ENCODE results near the gene SACS. TPM values are rescaled to one million over a fixed set of nuclear protein-coding genes. Genes with fewer than 3 reads are reported as not detected.

SACS gene
- total and polyA plus RNA-seq, 2 of the 8 experiments (the other 6 are each of a cell fraction or from before 2014, with no cell fraction given): 11.0 to 54.2 TPM

GRCh38 chr13:23443878-23444277, 10.4 kb upstream of the SACS start:
- no peaks in the 10 kb centered on the region for H3K23me2 ChIP-seq (ENCODE audit: low read depth, low read length)
- no peaks in the 10 kb centered on the region for H3K79me1 ChIP-seq (ENCODE audit: low read depth, low read length)
- H3K4me3 ChIP-seq (ENCODE audit: extremely low read depth in 1 of 4, insufficient read depth in 2 of 4, low read depth in 3 of 4, low read length in 4 of 4): no peak overlapping the region
- H3K79me2 ChIP-seq (ENCODE audit: control insufficient read depth in 1 of 2, insufficient read depth in 2 of 2, low read length in 2 of 2): no peaks in the 10 kb centered on the region
- no peak overlapping the region for H2BK5ac ChIP-seq (ENCODE audit: low read depth, low read length)
- no peaks in the 10 kb centered on the region for H3K36me3 ChIP-seq (ENCODE audit: control insufficient read depth in 2 of 4, insufficient read depth in 4 of 4, low read length in 3 of 4)
- no peak overlapping the region for H2BK15ac ChIP-seq (ENCODE audit: low read length)
- peak overlapping the region; percentile 38 for H2BK120ac ChIP-seq (replicated peaks; ENCODE audit: low read depth, low read length)
- H3K27me3 ChIP-seq (replicated peaks in 1 of 4; ENCODE audit: control insufficient read depth in 3 of 4, extremely low read depth in 1 of 4, insufficient read depth in 3 of 4, low read length in 3 of 4): no peaks in the 10 kb centered on the region
- ChIA-PET CTCF (ENCODE audit: partially characterized antibody) (interaction anchor here (0.7 kb wide), 1 partner anchor 25 kb away, joined by 3 read pairs; no protein-coding TSS in a partner anchor), POLR2A (ENCODE audit: partially characterized antibody) (no interaction called here)
- no peak for TF ChIP-seq KDM4A (IDR thresholded peaks at IDR 0.05; ENCODE audit: low read depth, low read length, severe bottlenecking)
- no peak for TF ChIP-seq EGR1 (IDR thresholded peaks at IDR 0.05; ENCODE audit: borderline replicate concordance, low read depth, low read length)
- no peak for TF ChIP-seq RAD21 (IDR thresholded peaks at IDR 0.05 in 1 of 2, conservative IDR thresholded peaks at IDR 0.05 in 1 of 2; ENCODE audit: low read depth in 2 of 2, low read length in 2 of 2)
- no peak for TF ChIP-seq HDAC2 (IDR thresholded peaks at IDR 0.05; ENCODE audit: borderline replicate concordance in 1 of 2, low read depth in 2 of 2, low read length in 2 of 2)
- no peak for TF ChIP-seq JUN (IDR thresholded peaks at IDR 0.05; ENCODE audit: low read depth, low read length)
- no peak for TF ChIP-seq GABPA (IDR thresholded peaks at IDR 0.05; ENCODE audit: borderline replicate concordance, insufficient read depth, low read length)
- no peak for TF ChIP-seq ASH2L (IDR thresholded peaks at IDR 0.05; ENCODE audit: low read length)
- no peak for TF ChIP-seq BRCA1 (IDR thresholded peaks at IDR 0.05; ENCODE audit: low read depth, low read length)
- TF ChIP-seq HDAC6 (IDR thresholded peaks at IDR 0.05; ENCODE audit: low read depth, low read length): no peak
- no peak for TF ChIP-seq SIRT6 (IDR thresholded peaks at IDR 0.05; ENCODE audit: low read length)
- TF ChIP-seq SIN3A (conservative IDR thresholded peaks at IDR 0.05 in 1 of 2, IDR thresholded peaks at IDR 0.05 in 1 of 2; ENCODE audit: low read depth in 1 of 2, low read length in 2 of 2): no peak
- no peak for TF ChIP-seq PHF8 (conservative IDR thresholded peaks at IDR 0.05; ENCODE audit: low read depth, low read length)
- H2BK12ac ChIP-seq (ENCODE audit: low read depth, low read length): no peak overlapping the region
- no peak overlapping the region for H3K4me2 ChIP-seq (ENCODE audit: insufficient read depth in 1 of 2, low read depth in 2 of 2, low read length in 2 of 2)
- H3K4ac ChIP-seq (replicated peaks; ENCODE audit: insufficient read length, low read depth, low read length): no peak overlapping the region
- no peaks in the 10 kb centered on the region for H3K9me3 ChIP-seq (ENCODE audit: insufficient read depth in 2 of 2, low read depth in 1 of 2, low read length in 1 of 2)
- no peak overlapping the region for H2AK5ac ChIP-seq (ENCODE audit: low read depth, low read length)
- no peaks in the 10 kb centered on the region for H4K20me1 ChIP-seq (replicated peaks in 1 of 2; ENCODE audit: control insufficient read depth in 1 of 2, insufficient read depth in 2 of 2, low read length in 2 of 2)
- H4K8ac ChIP-seq (ENCODE audit: extremely low read depth, insufficient read depth, low read length): no peak overlapping the region
- DNase-seq (ENCODE audit: low read depth in 1 of 2, low spot score in 2 of 2) (no peak), FAIRE-seq (no peak)
- H3K56ac ChIP-seq (replicated peaks; ENCODE audit: insufficient read length, low read depth, low read length): no peak overlapping the region
- no peak overlapping the region for H4K5ac ChIP-seq (ENCODE audit: insufficient read length, low read depth, low read length)
- WGBS, 2 experiments (ENCODE audit: extremely low coverage in 1 of 2, insufficient coverage in 1 of 2, insufficient read length in 1 of 2, insufficient replicate concordance in 2 of 2, low coverage in 1 of 2, low lambda C conversion rate in 2 of 2, missing lambda C conversion rate in 1 of 2): 83% methylated on average over 2 of the region's 2 CpGs; no CpG with 5 or more reads in 1 of the 2 experiments
- H3K9ac ChIP-seq (replicated peaks in 1 of 4; ENCODE audit: extremely low read depth in 1 of 4, low read depth in 3 of 4, low read length in 3 of 4): no peak overlapping the region
- no peak overlapping the region for H3K27ac ChIP-seq (ENCODE audit: low read depth, low read length)
- H3K14ac ChIP-seq (ENCODE audit: insufficient read length): no peak overlapping the region
- 0 out of 2 replicates have a peak overlapping the region, but pooled peaks have one; percentile 49 for H2BK20ac ChIP-seq (ENCODE audit: low read length)
- H4K91ac ChIP-seq (replicated peaks; ENCODE audit: insufficient read length, low read length): no peak overlapping the region
- no peak overlapping the region for H3K23ac ChIP-seq (ENCODE audit: insufficient read length)
- peaks cover 0 to 8% (median 1%) of the 10 kb centered on the region in 4 experiments; a peak in 4 of 7 replicates for H3K4me1 ChIP-seq (replicated peaks in 1 of 4; ENCODE audit: control insufficient read depth in 3 of 4, insufficient read depth in 4 of 4, low read length in 3 of 4)
- H3K18ac ChIP-seq (ENCODE audit: extremely low read depth, low read length): no peak overlapping the region
- no peak overlapping the region for H2AFZ ChIP-seq (ENCODE audit: low read length)

Measured in H1 (cell line).